HepG2 (cell line): ENCODE data around the gene PCDHGA1. TPM values are rescaled to one million over a fixed set of nuclear protein-coding genes. Genes with fewer than 3 reads are reported as not detected.
A peak's percentile ranks its signal among the peaks of the same experiment; 100 is the strongest.

Experiments
- FOSL2 ChIP-seq: sonication (generic); formaldehyde crosslinking; IDR thresholded peaks from 2 replicates; pipeline ENCODE4 v1.4.0; 2020; ENCODE audit warnings: missing genetic modification reagents
- FOXC1 ChIP-seq: sonication (generic); formaldehyde crosslinking; IDR thresholded peaks from 2 replicates; pipeline ENCODE4 v1.8.0; 2022; ENCODE audit warnings: mild to moderate bottlenecking, missing genetic modification reagents, borderline replicate concordance
- FOXP1 ChIP-seq, 2 experiments: fragments of 450-650 bp in 1 of 2; IDR thresholded peaks; 2 replicates each; pipeline ENCODE4 v1.6.1; 2017 to 2018; ENCODE audit warnings: antibody characterized with exemption in 1 of 2
- HCFC1 ChIP-seq: fragments of 150-350 bp; IDR thresholded peaks from 2 replicates; pipeline ENCODE4 v1.6.1; 2014; ENCODE audit warnings: low read depth, low read length
- HDAC6 ChIP-seq: fragments of 200-600 bp; sonication (generic); IDR thresholded peaks from 2 replicates; pipeline ENCODE4 v1.7.0; 2017; ENCODE audit warnings: mild to moderate bottlenecking, antibody characterized with exemption, low read length, low read depth
- NRL ChIP-seq: sonication (generic); formaldehyde crosslinking; IDR thresholded peaks from 2 replicates; pipeline ENCODE4 v1.5.0; 2020; ENCODE audit warnings: missing genetic modification reagents, mild to moderate bottlenecking, moderate library complexity, borderline replicate concordance
- ONECUT2 ChIP-seq: sonication (generic); formaldehyde crosslinking; IDR thresholded peaks from 2 replicates; pipeline ENCODE4 v1.4.0; 2020; ENCODE audit warnings: missing genetic modification reagents
- PAX8 ChIP-seq: sonication (generic); formaldehyde crosslinking; IDR thresholded peaks from 2 replicates; pipeline ENCODE4 v1.8.0; 2022; ENCODE audit warnings: mild to moderate bottlenecking, missing genetic modification reagents, borderline replicate concordance
- POLR2A ChIP-seq, 2 experiments: IDR thresholded peaks; 2 replicates each; pipeline ENCODE4 v1.6.1; 2011; ENCODE audit warnings: low read depth in 2 of 2, low read length in 2 of 2, mild to moderate bottlenecking in 1 of 2, moderate library complexity in 1 of 2; ENCODE audit not compliant: insufficient read depth in 1 of 2
- SAP130 ChIP-seq: IDR thresholded peaks from 2 replicates; pipeline ENCODE4 v1.6.1; 2016; ENCODE audit warnings: low read depth
- SIX1 ChIP-seq: sonication (generic); formaldehyde crosslinking; IDR thresholded peaks from 2 replicates; pipeline ENCODE4 v1.4.0; 2020; ENCODE audit warnings: missing genetic modification reagents, borderline replicate concordance
- SMAD9 ChIP-seq: sonication (generic); formaldehyde crosslinking; IDR thresholded peaks from 2 replicates; pipeline ENCODE4 v1.5.1; 2020; ENCODE audit warnings: mild to moderate bottlenecking, missing genetic modification reagents
- SMARCC2 ChIP-seq: fragments of 450-650 bp; IDR thresholded peaks from 2 replicates; pipeline ENCODE4 v1.6.1; 2017; ENCODE audit warnings: antibody characterized with exemption, mild to moderate bottlenecking
- SOX6 ChIP-seq, 2 experiments: fragments of 450-650 bp in 1 of 2; sonication (generic) in 1 of 2; formaldehyde crosslinking in 1 of 2; IDR thresholded peaks; 2 replicates each; pipeline versions ENCODE4 v1.4.0 to v1.6.1; 2017 to 2020; ENCODE audit warnings: antibody characterized with exemption in 1 of 2, mild to moderate bottlenecking in 1 of 2, missing genetic modification reagents in 1 of 2
- TBX3 ChIP-seq: fragments of 450-650 bp; IDR thresholded peaks from 2 replicates; pipeline ENCODE4 v1.6.1; 2017; ENCODE audit warnings: antibody characterized with exemption, mild to moderate bottlenecking, inconsistent platforms, borderline replicate concordance
- U2AF2 ChIP-seq: fragments of 200-400 bp; formaldehyde crosslinking; IDR thresholded peaks from 2 replicates; pipeline ENCODE4 v1.6.1; 2017; ENCODE audit warnings: low read depth, mild to moderate bottlenecking, low read length
- ZNF17 ChIP-seq: sonication (generic); formaldehyde crosslinking; IDR thresholded peaks from 2 replicates; pipeline ENCODE4 v1.5.0; 2020; ENCODE audit warnings: mild to moderate bottlenecking, missing genetic modification reagents
- ZNF234 ChIP-seq: sonication (generic); formaldehyde crosslinking; conservative IDR thresholded peaks from 2 replicates; pipeline ENCODE4 v1.5.1; 2020; ENCODE audit warnings: mild to moderate bottlenecking, missing genetic modification reagents
- ZNF724P ChIP-seq: sonication (generic); formaldehyde crosslinking; IDR thresholded peaks from 2 replicates; pipeline ENCODE4 v1.8.0; 2022; ENCODE audit warnings: missing genetic modification reagents, borderline replicate concordance
- ZNF747 ChIP-seq: sonication (generic); formaldehyde crosslinking; IDR thresholded peaks from 2 replicates; pipeline ENCODE4 v1.8.1; 2023; ENCODE audit warnings: missing genetic modification reagents, mild to moderate bottlenecking, borderline replicate concordance
- ZNF782 ChIP-seq: sonication (generic); formaldehyde crosslinking; IDR thresholded peaks from 2 replicates; pipeline ENCODE4 v1.4.0; 2020; ENCODE audit warnings: missing genetic modification reagents, mild to moderate bottlenecking, borderline replicate concordance
- polyA plus RNA-seq, 8 experiments: library from polyadenylated mRNA; depleted of rRNA in 3 of 8; stranded (reverse) in 7 of 8; unstranded in 1 of 8; fragments of >200 nt; fragmentation: Illumina TruSeq in 4 of 8; extraction: Trizol in 4 of 8; gene quantifications; 2 replicates each; pipeline versions ENCODE4 v1.2.1 to v1.2.3, GENCODE V29; 2011 to 2016; ENCODE audit warnings: low read depth in 4 of 8, missing spikeins in 1 of 8, mixed read lengths in 1 of 8; ENCODE audit not compliant: insufficient read depth in 1 of 8
- total RNA-seq, 5 experiments: library from RNA; depleted of rRNA; stranded (reverse); fragments of >200 nt; fragmentation: Illumina TruSeq; extraction: Trizol; gene quantifications; 2 replicates each; pipeline ENCODE4 v1.2.3, GENCODE V29; 2016; ENCODE audit warnings: low read depth in 1 of 5
- TF ChIP-seq, protein P1 (sequence below): sonication (generic); formaldehyde crosslinking; IDR thresholded peaks from 2 replicates; pipeline ENCODE4 v1.4.0; 2020; ENCODE audit warnings: missing genetic modification reagents
- TF ChIP-seq, protein P2 (sequence below): fragments of 450-650 bp; IDR thresholded peaks from 2 replicates; pipeline ENCODE4 v1.6.1; 2017
- TF ChIP-seq, protein P3 (sequence below): IDR thresholded peaks from 2 replicates; pipeline ENCODE4 v1.6.1; 2016; ENCODE audit warnings: control low read depth
- TF ChIP-seq, protein P4 (sequence below): sonication (generic); formaldehyde crosslinking; IDR thresholded peaks from 2 replicates; pipeline ENCODE4 v1.4.0; 2020; ENCODE audit warnings: missing genetic modification reagents; ENCODE audit errors: not compliant biosample characterization

Gene PCDHGA1
- total and polyA plus RNA-seq, 2 of the 13 experiments (the other 11 are each of a cell fraction or from before 2014, with no cell fraction given) = 0.31 to 0.40 TPM

DNA sequence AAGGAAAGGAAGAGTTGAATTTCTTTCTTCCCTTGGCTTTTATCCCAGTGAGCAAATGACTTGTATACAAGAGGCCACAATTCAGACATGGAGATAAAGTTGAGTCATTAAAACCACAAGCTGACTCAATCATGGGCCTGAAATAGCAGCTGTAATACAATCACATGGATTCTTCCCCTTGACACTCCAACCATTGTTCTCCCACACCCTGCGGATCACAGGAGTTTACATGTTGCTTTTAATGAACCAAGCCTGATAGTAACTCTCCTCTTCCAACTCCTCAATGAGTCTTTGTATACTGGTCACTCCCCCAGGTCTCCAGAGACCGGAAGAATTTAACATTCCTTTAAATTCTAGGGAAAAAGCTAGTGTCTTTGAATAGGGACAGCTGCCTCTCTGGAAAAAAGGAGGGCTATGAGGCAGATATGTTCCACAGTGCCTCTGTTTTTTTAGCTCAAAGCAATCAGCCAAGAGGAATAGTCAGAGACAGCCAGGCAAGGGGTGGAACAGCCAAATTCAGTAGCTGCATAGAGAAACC lies 191.0 kb downstream of the PCDHGA1 start (continued):
- TF ChIP-seq FOXP1 (IDR thresholded peaks at IDR 0.05) (no peak), FOXP1 (CRISPR knock-in tag; IDR thresholded peaks at IDR 0.05) (peak; percentile 32; the same call in 1 of the 2 replicates), SMARCC2 (no peak), HCFC1 (no peak), TBX3 (no peak), FOXC1 (CRISPR knock-in tag) (no peak), POLR2A (IDR thresholded peaks at IDR 0.05; ENCODE audit: insufficient read depth in 1 of 2, low read depth in 2 of 2, low read length in 2 of 2) (no peak), ONECUT2 (CRISPR knock-in tag) (no peak), SMAD9 (CRISPR knock-in tag) (no peak), ZNF234 (CRISPR knock-in tag) (no peak), ZNF17 (CRISPR knock-in tag) (no peak), HDAC6 (no peak), ZNF724P (CRISPR knock-in tag) (no peak), SAP130 (peak; percentile 40; the same call in 1 of the 2 replicates), ZNF782 (CRISPR knock-in tag) (no peak), ZNF747 (CRISPR knock-in tag) (no peak), FOSL2 (CRISPR knock-in tag) (peak; percentile 86), SIX1 (no peak), U2AF2 (no peak), SOX6 (IDR thresholded peaks at IDR 0.05) (no peak), SOX6 (CRISPR knock-in tag; IDR thresholded peaks at IDR 0.05) (peak; percentile 56; the same call in 1 of the 2 replicates), NRL (CRISPR knock-in tag) (no peak), PAX8 (CRISPR knock-in tag) (no peak)
- TF ChIP-seq, protein P1, sequence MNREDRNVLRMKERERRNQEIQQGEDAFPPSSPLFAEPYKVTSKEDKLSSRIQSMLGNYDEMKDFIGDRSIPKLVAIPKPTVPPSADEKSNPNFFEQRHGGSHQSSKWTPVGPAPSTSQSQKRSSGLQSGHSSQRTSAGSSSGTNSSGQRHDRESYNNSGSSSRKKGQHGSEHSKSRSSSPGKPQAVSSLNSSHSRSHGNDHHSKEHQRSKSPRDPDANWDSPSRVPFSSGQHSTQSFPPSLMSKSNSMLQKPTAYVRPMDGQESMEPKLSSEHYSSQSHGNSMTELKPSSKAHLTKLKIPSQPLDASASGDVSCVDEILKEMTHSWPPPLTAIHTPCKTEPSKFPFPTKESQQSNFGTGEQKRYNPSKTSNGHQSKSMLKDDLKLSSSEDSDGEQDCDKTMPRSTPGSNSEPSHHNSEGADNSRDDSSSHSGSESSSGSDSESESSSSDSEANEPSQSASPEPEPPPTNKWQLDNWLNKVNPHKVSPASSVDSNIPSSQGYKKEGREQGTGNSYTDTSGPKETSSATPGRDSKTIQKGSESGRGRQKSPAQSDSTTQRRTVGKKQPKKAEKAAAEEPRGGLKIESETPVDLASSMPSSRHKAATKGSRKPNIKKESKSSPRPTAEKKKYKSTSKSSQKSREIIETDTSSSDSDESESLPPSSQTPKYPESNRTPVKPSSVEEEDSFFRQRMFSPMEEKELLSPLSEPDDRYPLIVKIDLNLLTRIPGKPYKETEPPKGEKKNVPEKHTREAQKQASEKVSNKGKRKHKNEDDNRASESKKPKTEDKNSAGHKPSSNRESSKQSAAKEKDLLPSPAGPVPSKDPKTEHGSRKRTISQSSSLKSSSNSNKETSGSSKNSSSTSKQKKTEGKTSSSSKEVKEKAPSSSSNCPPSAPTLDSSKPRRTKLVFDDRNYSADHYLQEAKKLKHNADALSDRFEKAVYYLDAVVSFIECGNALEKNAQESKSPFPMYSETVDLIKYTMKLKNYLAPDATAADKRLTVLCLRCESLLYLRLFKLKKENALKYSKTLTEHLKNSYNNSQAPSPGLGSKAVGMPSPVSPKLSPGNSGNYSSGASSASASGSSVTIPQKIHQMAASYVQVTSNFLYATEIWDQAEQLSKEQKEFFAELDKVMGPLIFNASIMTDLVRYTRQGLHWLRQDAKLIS (CRISPR knock-in tag) = no peak
- TF ChIP-seq, protein P2, sequence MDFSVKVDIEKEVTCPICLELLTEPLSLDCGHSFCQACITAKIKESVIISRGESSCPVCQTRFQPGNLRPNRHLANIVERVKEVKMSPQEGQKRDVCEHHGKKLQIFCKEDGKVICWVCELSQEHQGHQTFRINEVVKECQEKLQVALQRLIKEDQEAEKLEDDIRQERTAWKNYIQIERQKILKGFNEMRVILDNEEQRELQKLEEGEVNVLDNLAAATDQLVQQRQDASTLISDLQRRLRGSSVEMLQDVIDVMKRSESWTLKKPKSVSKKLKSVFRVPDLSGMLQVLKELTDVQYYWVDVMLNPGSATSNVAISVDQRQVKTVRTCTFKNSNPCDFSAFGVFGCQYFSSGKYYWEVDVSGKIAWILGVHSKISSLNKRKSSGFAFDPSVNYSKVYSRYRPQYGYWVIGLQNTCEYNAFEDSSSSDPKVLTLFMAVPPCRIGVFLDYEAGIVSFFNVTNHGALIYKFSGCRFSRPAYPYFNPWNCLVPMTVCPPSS = no peak
- TF ChIP-seq, protein P3, sequence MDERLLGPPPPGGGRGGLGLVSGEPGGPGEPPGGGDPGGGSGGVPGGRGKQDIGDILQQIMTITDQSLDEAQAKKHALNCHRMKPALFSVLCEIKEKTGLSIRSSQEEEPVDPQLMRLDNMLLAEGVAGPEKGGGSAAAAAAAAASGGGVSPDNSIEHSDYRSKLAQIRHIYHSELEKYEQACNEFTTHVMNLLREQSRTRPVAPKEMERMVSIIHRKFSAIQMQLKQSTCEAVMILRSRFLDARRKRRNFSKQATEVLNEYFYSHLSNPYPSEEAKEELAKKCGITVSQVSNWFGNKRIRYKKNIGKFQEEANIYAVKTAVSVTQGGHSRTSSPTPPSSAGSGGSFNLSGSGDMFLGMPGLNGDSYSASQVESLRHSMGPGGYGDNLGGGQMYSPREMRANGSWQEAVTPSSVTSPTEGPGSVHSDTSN (CRISPR knock-in tag) = no peak
- TF ChIP-seq, protein P4, sequence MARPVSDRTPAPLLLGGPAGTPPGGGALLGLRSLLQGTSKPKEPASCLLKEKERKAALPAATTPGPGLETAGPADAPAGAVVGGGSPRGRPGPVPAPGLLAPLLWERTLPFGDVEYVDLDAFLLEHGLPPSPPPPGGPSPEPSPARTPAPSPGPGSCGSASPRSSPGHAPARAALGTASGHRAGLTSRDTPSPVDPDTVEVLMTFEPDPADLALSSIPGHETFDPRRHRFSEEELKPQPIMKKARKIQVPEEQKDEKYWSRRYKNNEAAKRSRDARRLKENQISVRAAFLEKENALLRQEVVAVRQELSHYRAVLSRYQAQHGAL (CRISPR knock-in tag) = no peak
